Stimulated activated CD8-positive, alpha-beta memory T cell treated with anti-CD3 and anti-CD28 coated beads, Interleukin-15, amount 100 ng/mL, for 1 hour (primary cell): ENCODE measurements around the gene ORC6.
"Not testable (repeated sequence)": the region's sequence is repeated elsewhere in the genome, so short reads cannot be mapped to it uniquely, and the experiment has no call there.

ENCODE experiments used
- DNase-seq: peaks from one replicate; pipeline ENCODE4 v3.0.0-alpha.2; 2020; ENCODE audit warnings: low read depth

The ORC6 gene

GRCh38 chr16:46689365-46690280 lies at the start of gene ORC6:
ORC6 (plus strand) TSS chr16:46689659; CDS start chr16:46689706, 47 bp downstream.
- peak; percentile 94 for DNase-seq

GRCh38 chr16:46648656-46649055 lies 40.8 kb upstream of the ORC6 start:
- no peak for DNase-seq

GRCh38 chr16:46649588-46650253 lies 39.7 kb upstream of the ORC6 start:
- DNase-seq = no peak

GRCh38 chr16:46650254-46650623 lies 39.2 kb upstream of the ORC6 start:
- DNase-seq = no peak

- DNase-seq = no peak
Observed at GRCh38 chr16:46651305-46651704, 38.2 kb upstream of the ORC6 start.

GRCh38 chr16:46658925-46659324 lies 30.5 kb upstream of the ORC6 start:
- no peak for DNase-seq

GRCh38 chr16:46662123-46662522 lies 27.3 kb upstream of the ORC6 start:
- DNase-seq = no peak

GRCh38 chr16:46673320-46674013 lies 16.0 kb upstream of the ORC6 start:
- no peak for DNase-seq

GRCh38 chr16:46677943-46678342 lies 11.5 kb upstream of the ORC6 start:
- not testable (repeated sequence) for DNase-seq

GRCh38 chr16:46681867-46682266 lies 7.6 kb upstream of the ORC6 start:
- DNase-seq = not testable (repeated sequence)

- no peak for DNase-seq
Observed at GRCh38 chr16:46686815-46687473, 2.5 kb upstream of the ORC6 start.

GRCh38 chr16:46687486-46687885 lies 2.0 kb upstream of the ORC6 start:
- no peak for DNase-seq

- no peak for DNase-seq
Observed at GRCh38 chr16:46688101-46688653, 1.3 kb upstream of the ORC6 start.

- DNase-seq = peak; percentile 100
Observed at GRCh38 chr16:46688654-46689364, 650 bp upstream of the ORC6 start, which contains the start of gene VPS35. VPS35 (minus strand) TSS chr16:46689178; CDS start chr16:46689133, 45 bp downstream.

GRCh38 chr16:46690281-46691178 lies 1.1 kb downstream of the ORC6 start:
- no peak for DNase-seq

GRCh38 chr16:46691726-46692125 lies 2.3 kb downstream of the ORC6 start:
- no peak for DNase-seq

GRCh38 chr16:46693598-46693997 lies 4.1 kb downstream of the ORC6 start:
- no peak for DNase-seq

GRCh38 chr16:46695937-46696336 lies 6.5 kb downstream of the ORC6 start:
- no peak for DNase-seq

GRCh38 chr16:46696957-46697356 lies 7.5 kb downstream of the ORC6 start:
- no peak for DNase-seq

GRCh38 chr16:46700048-46700447 lies 10.6 kb downstream of the ORC6 start:
- no peak for DNase-seq
